ENCODE data around the gene ZDHHC20. TPM values are rescaled to one million over a fixed set of nuclear protein-coding genes. Genes with fewer than 3 reads are reported as not detected.

ZDHHC20 gene
- total and polyA plus RNA-seq, 10 of the 15 experiments (the other 5 are each of a cell fraction or from before 2014, with no cell fraction given) = 8.6 to 57.8 (median 41.7) TPM

DNA sequence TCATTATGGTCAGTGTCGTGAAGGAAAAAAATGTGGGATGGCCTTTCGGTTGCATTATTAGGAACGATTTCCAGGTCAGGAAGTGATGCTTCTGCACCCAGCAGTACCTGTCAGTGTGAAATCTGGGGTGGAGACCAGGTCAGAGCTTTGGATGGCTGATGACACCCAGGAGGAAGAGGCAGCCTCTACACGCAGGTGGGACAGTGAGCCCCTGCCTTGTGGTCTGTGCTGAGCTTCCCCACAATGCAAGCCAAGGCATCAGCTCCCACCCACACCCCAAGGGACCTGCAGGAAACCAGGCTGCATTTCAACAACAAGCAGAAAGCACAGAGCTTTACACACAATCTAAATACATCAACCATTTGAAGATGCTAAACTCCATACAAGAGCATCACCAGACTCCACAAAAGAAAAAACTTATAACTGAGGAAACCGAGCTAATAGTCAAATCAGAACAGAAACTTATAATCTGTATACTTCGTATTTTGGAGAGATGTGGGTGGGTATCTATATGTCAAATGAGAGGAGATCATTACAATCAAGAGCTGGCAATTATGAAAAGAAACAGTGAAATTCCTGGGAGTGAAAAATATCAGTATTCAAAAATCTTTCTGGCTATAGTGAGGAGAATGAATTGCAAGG, 130.1 kb downstream of the ZDHHC20 start:
- 2% methylated on average over 6 of the region's 6 CpGs for WGBS (ENCODE audit: insufficient coverage, insufficient replicate concordance, low lambda C conversion rate, missing lambda C conversion rate)
- peak; percentile 29; the same call in 1 of the 2 replicates for TF ChIP-seq JUNB (IDR thresholded peaks at IDR 0.05)
- no peak for TF ChIP-seq ATF7 (IDR thresholded peaks at IDR 0.05; ENCODE audit: low read depth)
- TF ChIP-seq RUNX3 (IDR thresholded peaks at IDR 0.05; ENCODE audit: low read length) = peak; percentile 33; the same call in 1 of the 2 replicates
- no peak for TF ChIP-seq YY1 (IDR thresholded peaks at IDR 0.05; ENCODE audit: low read depth, low read length)
- TF ChIP-seq NFYA (IDR thresholded peaks at IDR 0.05; ENCODE audit: borderline replicate concordance, low read depth, low read length) = no peak
- peaks cover 30% of the 10 kb centered on the region for H3K4me1 ChIP-seq (ENCODE audit: control insufficient read depth, insufficient read depth, low read length)
- ChIA-PET CTCF (interaction anchor here (1.0 to 5.2 kb wide), 3 partner anchors 31 to 149 kb away, joined by 4 to 29 read pairs (median 4); no protein-coding TSS in a partner anchor), RAD21 (ENCODE audit: unreplicated experiment) (interaction anchor here (1.2 to 1.3 kb wide), 2 partner anchors 31 to 149 kb away, joined by 3 to 6 read pairs; no protein-coding TSS in a partner anchor), POLR2A (interaction anchor here (1.1 kb wide), 1 partner anchor 15 kb away, joined by 4 read pairs; no protein-coding TSS in a partner anchor), SMC1A (ENCODE audit: uncharacterized antibody, unreplicated experiment) (interaction anchor here (0.6 to 3.1 kb wide), 3 partner anchors 14 to 272 kb away, joined by 3 to 12 read pairs (median 3); no protein-coding TSS in a partner anchor)
- no peak for DNase-seq (ENCODE audit: low read depth, low spot score)
- FAIRE-seq = no peak
- H3K36me3 ChIP-seq (ENCODE audit: control insufficient read depth in 2 of 2, insufficient read depth in 2 of 2, low read length in 1 of 2) = no peaks in the 10 kb centered on the region
- H3K9me3 ChIP-seq (replicated peaks; ENCODE audit: control insufficient read depth, insufficient read depth, low read length) = no peaks in the 10 kb centered on the region
- H3K79me2 ChIP-seq (ENCODE audit: control insufficient read depth, insufficient read depth, low read length) = no peaks in the 10 kb centered on the region
- H2AFZ ChIP-seq (ENCODE audit: control insufficient read depth, low read depth, low read length) = no peak overlapping the region
- in situ Hi-C loops (cut with MboI) (no loop called here), intact Hi-C loops (cut with micrococcal nuclease; ENCODE audit: unreplicated experiment) (no loop called here)
- H3K4me3 ChIP-seq = no peak overlapping the region
- no peaks in the 10 kb centered on the region for H4K20me1 ChIP-seq (ENCODE audit: control insufficient read depth, insufficient read depth)
- peak; percentile 12 for ATAC-seq
- no TSS peak for BruUV-seq (replicated peaks)
- H3K27me3 ChIP-seq (replicated peaks in 1 of 2; ENCODE audit: control insufficient read depth in 2 of 2, insufficient read depth in 2 of 2, low read length in 1 of 2) = no peaks in the 10 kb centered on the region
- no peak overlapping the region for H3K27ac ChIP-seq (ENCODE audit: control insufficient read depth, insufficient read depth)
- peak overlapping the region; percentile 73 for H3K4me2 ChIP-seq (ENCODE audit: control insufficient read depth, insufficient read depth)
- no peak overlapping the region for H3K9ac ChIP-seq (ENCODE audit: control insufficient read depth, insufficient read depth, low read length)

- Histone ChIP-seq H3K4me2 (ENCODE audit: control insufficient read depth, insufficient read depth) (no peak overlapping the region), H3K27ac (ENCODE audit: control insufficient read depth, insufficient read depth) (no peak overlapping the region), H4K20me1 (ENCODE audit: control insufficient read depth, insufficient read depth) (no peaks in the 10 kb centered on the region), H2AFZ (ENCODE audit: control insufficient read depth, low read depth, low read length) (no peak overlapping the region), H3K9ac (ENCODE audit: control insufficient read depth, insufficient read depth, low read length) (no peak overlapping the region), H3K4me3 (no peak overlapping the region), H3K79me2 (ENCODE audit: control insufficient read depth, insufficient read depth, low read length) (no peaks in the 10 kb centered on the region), H3K4me1 (ENCODE audit: control insufficient read depth, insufficient read depth, low read length) (peaks cover 30% of the 10 kb centered on the region), H3K36me3 (ENCODE audit: control insufficient read depth in 2 of 2, insufficient read depth in 2 of 2, low read length in 1 of 2) (no peaks in the 10 kb centered on the region), H3K9me3 (replicated peaks; ENCODE audit: control insufficient read depth, insufficient read depth, low read length) (no peaks in the 10 kb centered on the region), H3K27me3 (replicated peaks in 1 of 2; ENCODE audit: control insufficient read depth in 2 of 2, insufficient read depth in 2 of 2, low read length in 1 of 2) (no peaks in the 10 kb centered on the region)
- DNase-seq (ENCODE audit: low read depth, low spot score) = no peak
- FAIRE-seq = no peak
- no TSS peak for BruUV-seq (replicated peaks)
- SMC1A ChIA-PET (ENCODE audit: uncharacterized antibody, unreplicated experiment) = interaction anchor here (1.2 to 3.1 kb wide), 2 partner anchors 13 to 30 kb away, joined by 3 to 12 read pairs; no protein-coding TSS in a partner anchor
- WGBS (ENCODE audit: insufficient coverage, insufficient replicate concordance, low lambda C conversion rate, missing lambda C conversion rate) = 66% methylated on average over 6 of the region's 6 CpGs
- CTCF ChIA-PET = interaction anchor here (1.1 to 5.2 kb wide), 2 partner anchors 30 to 146 kb away, joined by 3 to 29 read pairs; no protein-coding TSS in a partner anchor
- in situ Hi-C loops (cut with MboI) = no loop called here
- POLR2A ChIA-PET = no interaction called here
- RAD21 ChIA-PET (ENCODE audit: unreplicated experiment) = interaction anchor here (1.2 to 1.3 kb wide), 2 partner anchors 30 to 149 kb away, joined by 3 to 6 read pairs; no protein-coding TSS in a partner anchor
- ATAC-seq = no peak
- intact Hi-C loops (cut with micrococcal nuclease; ENCODE audit: unreplicated experiment) = no loop called here
- TF ChIP-seq JUNB (IDR thresholded peaks at IDR 0.05) (no peak), SUZ12 (IDR thresholded peaks at IDR 0.05; ENCODE audit: unreplicated experiment) (no peak), IKZF2 (IDR thresholded peaks at IDR 0.05) (no peak), DPF2 (IDR thresholded peaks at IDR 0.05) (no peak), HDGF (IDR thresholded peaks at IDR 0.05) (no peak), FOXK2 (IDR thresholded peaks at IDR 0.05) (no peak), CEBPB (IDR thresholded peaks at IDR 0.05; ENCODE audit: borderline replicate concordance in 1 of 2, low read depth in 2 of 2, low read length in 2 of 2) (no peak)
- TF ChIP-seq, protein P1, sequence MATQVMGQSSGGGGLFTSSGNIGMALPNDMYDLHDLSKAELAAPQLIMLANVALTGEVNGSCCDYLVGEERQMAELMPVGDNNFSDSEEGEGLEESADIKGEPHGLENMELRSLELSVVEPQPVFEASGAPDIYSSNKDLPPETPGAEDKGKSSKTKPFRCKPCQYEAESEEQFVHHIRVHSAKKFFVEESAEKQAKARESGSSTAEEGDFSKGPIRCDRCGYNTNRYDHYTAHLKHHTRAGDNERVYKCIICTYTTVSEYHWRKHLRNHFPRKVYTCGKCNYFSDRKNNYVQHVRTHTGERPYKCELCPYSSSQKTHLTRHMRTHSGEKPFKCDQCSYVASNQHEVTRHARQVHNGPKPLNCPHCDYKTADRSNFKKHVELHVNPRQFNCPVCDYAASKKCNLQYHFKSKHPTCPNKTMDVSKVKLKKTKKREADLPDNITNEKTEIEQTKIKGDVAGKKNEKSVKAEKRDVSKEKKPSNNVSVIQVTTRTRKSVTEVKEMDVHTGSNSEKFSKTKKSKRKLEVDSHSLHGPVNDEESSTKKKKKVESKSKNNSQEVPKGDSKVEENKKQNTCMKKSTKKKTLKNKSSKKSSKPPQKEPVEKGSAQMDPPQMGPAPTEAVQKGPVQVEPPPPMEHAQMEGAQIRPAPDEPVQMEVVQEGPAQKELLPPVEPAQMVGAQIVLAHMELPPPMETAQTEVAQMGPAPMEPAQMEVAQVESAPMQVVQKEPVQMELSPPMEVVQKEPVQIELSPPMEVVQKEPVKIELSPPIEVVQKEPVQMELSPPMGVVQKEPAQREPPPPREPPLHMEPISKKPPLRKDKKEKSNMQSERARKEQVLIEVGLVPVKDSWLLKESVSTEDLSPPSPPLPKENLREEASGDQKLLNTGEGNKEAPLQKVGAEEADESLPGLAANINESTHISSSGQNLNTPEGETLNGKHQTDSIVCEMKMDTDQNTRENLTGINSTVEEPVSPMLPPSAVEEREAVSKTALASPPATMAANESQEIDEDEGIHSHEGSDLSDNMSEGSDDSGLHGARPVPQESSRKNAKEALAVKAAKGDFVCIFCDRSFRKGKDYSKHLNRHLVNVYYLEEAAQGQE (IDR thresholded peaks at IDR 0.05; ENCODE audit: low read depth, low read length) = no peak
Observed at GRCh38 chr13:21328201-21328600, 130.9 kb downstream of the ZDHHC20 start.
